Uterus (tissue), 2 donors: ENCODE data around the gene AP3B1.

Source experiments
- POLR2A ChIP-seq, 2 donors: fragments of 450-650 bp; IDR thresholded peaks; one replicate each; pipeline ENCODE4 v1.6.1; 2016; ENCODE audit warnings: antibody characterized with exemption in 2 of 2, mild to moderate bottlenecking in 1 of 2, moderate library complexity in 1 of 2
- TF ChIP-seq, protein P1 (sequence below), 4 experiments: fragments of 200-600 bp in 2 of 4; fragments of 450-650 bp in 2 of 4; sonication (generic) in 2 of 4; IDR thresholded peaks; one replicate each; pipeline ENCODE4 v1.5.1; 2016 to 2019; ENCODE audit warnings: antibody characterized with exemption in 4 of 4, mild to moderate bottlenecking in 2 of 4, moderate library complexity in 1 of 4

GRCh38 chr5:78129597-78129996 is 164.9 kb downstream of the AP3B1 start:
- TF ChIP-seq, protein P1, sequence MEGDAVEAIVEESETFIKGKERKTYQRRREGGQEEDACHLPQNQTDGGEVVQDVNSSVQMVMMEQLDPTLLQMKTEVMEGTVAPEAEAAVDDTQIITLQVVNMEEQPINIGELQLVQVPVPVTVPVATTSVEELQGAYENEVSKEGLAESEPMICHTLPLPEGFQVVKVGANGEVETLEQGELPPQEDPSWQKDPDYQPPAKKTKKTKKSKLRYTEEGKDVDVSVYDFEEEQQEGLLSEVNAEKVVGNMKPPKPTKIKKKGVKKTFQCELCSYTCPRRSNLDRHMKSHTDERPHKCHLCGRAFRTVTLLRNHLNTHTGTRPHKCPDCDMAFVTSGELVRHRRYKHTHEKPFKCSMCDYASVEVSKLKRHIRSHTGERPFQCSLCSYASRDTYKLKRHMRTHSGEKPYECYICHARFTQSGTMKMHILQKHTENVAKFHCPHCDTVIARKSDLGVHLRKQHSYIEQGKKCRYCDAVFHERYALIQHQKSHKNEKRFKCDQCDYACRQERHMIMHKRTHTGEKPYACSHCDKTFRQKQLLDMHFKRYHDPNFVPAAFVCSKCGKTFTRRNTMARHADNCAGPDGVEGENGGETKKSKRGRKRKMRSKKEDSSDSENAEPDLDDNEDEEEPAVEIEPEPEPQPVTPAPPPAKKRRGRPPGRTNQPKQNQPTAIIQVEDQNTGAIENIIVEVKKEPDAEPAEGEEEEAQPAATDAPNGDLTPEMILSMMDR (IDR thresholded peaks at IDR 0.05) = no peak
- TF ChIP-seq POLR2A (IDR thresholded peaks at IDR 0.05) = no peak
